BJ (cell line): Measurements from ENCODE around the gene UMAD1. TPM values are rescaled to one million over a fixed set of nuclear protein-coding genes. Genes with fewer than 3 reads are reported as not detected.

Experiments
- CTCF ChIA-PET: fragments of 350-600 bp; formaldehyde crosslinking; extraction: SDS; loops from one replicate; lab custom pipeline; 2021; ENCODE audit warnings: antibody characterized with exemption, inconsistent platforms; lab: Yijun Ruan, JAX
- POLR2A ChIA-PET: fragments of 300-600 bp; sonication (Branson Sonifier 250); formaldehyde crosslinking; extraction: SDS; loops from one replicate; lab custom pipeline; 2021; ENCODE audit warnings: antibody characterized with exemption; lab: Charles Lee
- DNase-seq: peaks from one replicate; pipeline ENCODE4 v3.0.0-alpha.2; 2011; ENCODE audit warnings: low read depth
- H3K27me3 ChIP-seq: 2 replicates; pipeline ENCODE4 v1.6.0; 2011; ENCODE audit warnings: low read length; ENCODE audit not compliant: control insufficient read depth, insufficient read depth
- H3K36me3 ChIP-seq: 2 replicates; pipeline ENCODE4 v1.5.1; 2011; ENCODE audit warnings: low read length; ENCODE audit not compliant: control insufficient read depth, insufficient read depth
- H3K4me3 ChIP-seq: 2 replicates; pipeline ENCODE4 v1.5.1; 2011; ENCODE audit warnings: low read depth, mild to moderate bottlenecking, control low read depth, low read length
- CTCF ChIP-seq: IDR thresholded peaks from 2 replicates; pipeline ENCODE4 v1.5.1; 2011; ENCODE audit warnings: low read depth, mild to moderate bottlenecking, control low read depth, inconsistent platforms, low read length, moderate library complexity; ENCODE audit not compliant: insufficient read depth
- polyA minus RNA-seq: library from RNA; depleted of rRNA, polyadenylated mRNA; stranded (reverse); fragments of >200 nt; gene quantifications from 2 replicates; pipeline ENCODE4 v1.2.3, GENCODE V29; 2011; rRNA and poly(A)+ RNA removed
- polyA plus RNA-seq: library from polyadenylated mRNA; depleted of rRNA; stranded (reverse); fragments of >200 nt; gene quantifications from 2 replicates; pipeline ENCODE4 v1.2.3, GENCODE V29; 2011; rRNA removed

The UMAD1 gene
- 10.1 and 17.7 TPM in 2 replicates for polyA plus RNA-seq
- polyA minus RNA-seq = 5.8 and 6.5 TPM in 2 replicates

GRCh38 chr7:7640221-7641128, at the start of gene UMAD1:
Gene UMAD1, plus strand, starts transcription at chr7:7640752. Its CDS starts 32,620 bp downstream, at chr7:7673372.
- H3K27me3 ChIP-seq = no peaks in the 10 kb centered on the region
- peak; percentile 97 for DNase-seq
- no peaks in the 10 kb centered on the region for H3K36me3 ChIP-seq
- TF ChIP-seq CTCF = no peak
- peak within 1 kb of the TSS; percentile 80 for H3K4me3 ChIP-seq
- CTCF ChIA-PET = no interaction called here
- POLR2A ChIA-PET = interaction anchor here (0.5 to 0.6 kb wide), 2 partner anchors 46 to 132 kb away, joined by 3 to 4 read pairs; no protein-coding TSS in a partner anchor

GRCh38 chr7:7595451-7595850, 45.1 kb upstream of the UMAD1 start:
- ChIA-PET POLR2A (no interaction called here), CTCF (interaction anchor here (0.9 to 3.1 kb wide), 14 partner anchors 12 to 622 kb away, joined by 3 to 19 read pairs (median 5); no protein-coding TSS in a partner anchor)
- Histone ChIP-seq H3K36me3 (no peaks in the 10 kb centered on the region; the same call in 1 of the 2 replicates), H3K27me3 (no peaks in the 10 kb centered on the region), H3K4me3 (no peak overlapping the region)
- TF ChIP-seq CTCF = 0 out of 2 replicates have a peak, but pooled peaks have one; percentile 15
- DNase-seq = no peak

- Histone ChIP-seq H3K4me3 (no peak overlapping the region), H3K36me3 (no peaks in the 10 kb centered on the region; the same call in 1 of the 2 replicates), H3K27me3 (no peaks in the 10 kb centered on the region)
- TF ChIP-seq CTCF = no peak
- POLR2A ChIA-PET = no interaction called here
- DNase-seq = no peak
- CTCF ChIA-PET = interaction anchor here (0.7 to 3.1 kb wide), 13 partner anchors 10 to 621 kb away, joined by 3 to 19 read pairs (median 5); no protein-coding TSS in a partner anchor
Observed at GRCh38 chr7:7596176-7596575, 44.4 kb upstream of the UMAD1 start.

- Histone ChIP-seq H3K27me3 (no peaks in the 10 kb centered on the region), H3K4me3 (no peak overlapping the region), H3K36me3 (peaks cover 1% of the 10 kb centered on the region; the same call in 1 of the 2 replicates)
- CTCF ChIA-PET = interaction anchor here (0.6 to 0.8 kb wide), 2 partner anchors 11 to 81 kb away, joined by 3 read pairs; no protein-coding TSS in a partner anchor
- no peak for TF ChIP-seq CTCF
- POLR2A ChIA-PET = no interaction called here
- no peak for DNase-seq
Observed at GRCh38 chr7:7607010-7607409, 33.5 kb upstream of the UMAD1 start.

- TF ChIP-seq CTCF = no peak
- no peak for DNase-seq
- CTCF ChIA-PET = no interaction called here
- peaks cover 1% of the 10 kb centered on the region; the same call in 1 of the 2 replicates for H3K36me3 ChIP-seq
- H3K27me3 ChIP-seq = no peaks in the 10 kb centered on the region
- no peak overlapping the region for H3K4me3 ChIP-seq
- POLR2A ChIA-PET = no interaction called here
Observed at GRCh38 chr7:7609330-7609729, 31.2 kb upstream of the UMAD1 start.
